Measurements from ENCODE around the gene EPHA2. TPM values are rescaled to one million over a fixed set of nuclear protein-coding genes. Genes with fewer than 3 reads are reported as not detected.
"Not testable (repeated sequence)": the region's sequence is repeated elsewhere in the genome, so short reads cannot be mapped to it uniquely, and the experiment has no call there.

EPHA2 gene
- total RNA-seq, 1 donor from 2014 or later, result 42.7 TPM

GRCh38 chr1:16202281-16203210, 46.7 kb upstream of the EPHA2 start:
- no peak overlapping the region for H3K27ac ChIP-seq
- no peak for TF ChIP-seq CTCF (IDR thresholded peaks at IDR 0.05)
- intact Hi-C loops (cut with DNase I), result no loop called here

GRCh38 chr1:16199700-16200099, 43.8 kb upstream of the EPHA2 start:
- no peaks in the 10 kb centered on the region for H3K27me3 ChIP-seq
- no peak overlapping the region for H3K4me3 ChIP-seq
- H3K4me1 ChIP-seq, result peaks cover 0 to 4% of the 10 kb centered on the region in 2 donors
- intact Hi-C loops (cut with DNase I), result no loop called here
- DNase-seq (ENCODE audit: low spot score in 2 of 2), result no peak
- no peak for TF ChIP-seq CTCF (IDR thresholded peaks at IDR 0.05)
- no peaks in the 10 kb centered on the region for H3K36me3 ChIP-seq
- no peak overlapping the region for H3K27ac ChIP-seq
- no peaks in the 10 kb centered on the region for H3K9me3 ChIP-seq

More at GRCh38 chr1:16202281-16203210, 46.7 kb upstream of the EPHA2 start:
- peaks cover 12% of the 10 kb centered on the region in 2 donors for H3K4me1 ChIP-seq
- H3K27me3 ChIP-seq, result no peaks in the 10 kb centered on the region
- DNase-seq (ENCODE audit: low spot score in 2 of 2), result no peak
- H3K36me3 ChIP-seq, result no peaks in the 10 kb centered on the region
- H3K4me3 ChIP-seq, result no peak overlapping the region
- H3K9me3 ChIP-seq, result no peaks in the 10 kb centered on the region

- intact Hi-C loops (cut with DNase I), result no loop called here
- H3K9me3 ChIP-seq, result no peaks in the 10 kb centered on the region
- H3K27ac ChIP-seq, result peak overlapping the region in 1 of 2 donors; percentile 4
- H3K27me3 ChIP-seq, result no peaks in the 10 kb centered on the region
- no peak for DNase-seq (ENCODE audit: low spot score in 2 of 2)
- H3K4me3 ChIP-seq, result no peak overlapping the region
- TF ChIP-seq CTCF (IDR thresholded peaks at IDR 0.05), result no peak
- peaks cover 0 to 4% of the 10 kb centered on the region in 2 donors for H3K4me1 ChIP-seq
- no peaks in the 10 kb centered on the region for H3K36me3 ChIP-seq
These were observed 43.3 kb upstream of the EPHA2 start for GRCh38 chr1:16199157-16199501.

GRCh38 chr1:16198444-16199156, 42.7 kb upstream of the EPHA2 start:
- Histone ChIP-seq H3K36me3 (no peaks in the 10 kb centered on the region), H3K9me3 (no peaks in the 10 kb centered on the region), H3K27ac (peak overlapping the region in 1 of 2 donors; percentile 4), H3K4me1 (peaks cover 0 to 4% of the 10 kb centered on the region in 2 donors), H3K27me3 (no peaks in the 10 kb centered on the region), H3K4me3 (no peak overlapping the region)
- TF ChIP-seq CTCF (IDR thresholded peaks at IDR 0.05), result no peak
- DNase-seq (ENCODE audit: low spot score in 2 of 2), result no peak
- intact Hi-C loops (cut with DNase I), result no loop called here

- Histone ChIP-seq H3K4me1 (peaks cover 0 to 8% of the 10 kb centered on the region in 2 donors), H3K36me3 (no peaks in the 10 kb centered on the region), H3K27ac (no peak overlapping the region), H3K9me3 (no peaks in the 10 kb centered on the region), H3K4me3 (no peak overlapping the region), H3K27me3 (no peaks in the 10 kb centered on the region)
- intact Hi-C loops (cut with DNase I), result no loop called here
- DNase-seq (ENCODE audit: low spot score in 2 of 2), result no peak
- TF ChIP-seq CTCF (IDR thresholded peaks at IDR 0.05), result no peak
These were observed 41.0 kb upstream of the EPHA2 start for GRCh38 chr1:16196874-16197273.

- DNase-seq (ENCODE audit: low spot score in 2 of 2); H3K4me3 ChIP-seq; H3K27ac ChIP-seq; H3K27me3 ChIP-seq; H3K36me3 ChIP-seq; intact Hi-C loops (cut with DNase I); H3K9me3 ChIP-seq: not testable (repeated sequence)
- peaks cover 4 to 13% of the 10 kb centered on the region in 2 donors for H3K4me1 ChIP-seq
These were observed 40.3 kb upstream of the EPHA2 start for GRCh38 chr1:16196139-16196538.
